ENCODE results near the gene NPHS2. TPM values are rescaled to one million over a fixed set of nuclear protein-coding genes. Genes with fewer than 3 reads are reported as not detected.

NPHS2 gene
- total RNA-seq, 1 experiment from 2014 or later = not detected

DNA sequence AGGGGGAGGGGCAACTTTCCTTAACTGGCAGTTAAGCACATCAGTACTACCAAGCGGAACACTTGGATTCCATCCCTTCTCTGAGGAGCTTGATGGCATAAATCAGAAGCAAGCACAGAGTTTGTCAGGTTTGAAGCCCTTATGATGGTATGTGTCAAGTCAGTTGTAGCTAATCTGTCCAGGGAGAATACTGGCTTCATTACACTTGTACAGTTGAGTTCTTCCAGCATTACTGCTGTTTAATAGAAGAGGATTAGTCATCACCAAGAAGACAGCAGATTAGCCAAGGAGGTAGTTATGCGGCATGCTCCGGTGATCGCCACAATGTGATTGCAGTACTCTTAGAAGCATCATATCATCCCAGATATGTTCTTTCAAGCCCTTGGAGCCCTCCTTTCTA is 13.8 kb upstream of the NPHS2 start (continued):
- TF ChIP-seq, protein P1, sequence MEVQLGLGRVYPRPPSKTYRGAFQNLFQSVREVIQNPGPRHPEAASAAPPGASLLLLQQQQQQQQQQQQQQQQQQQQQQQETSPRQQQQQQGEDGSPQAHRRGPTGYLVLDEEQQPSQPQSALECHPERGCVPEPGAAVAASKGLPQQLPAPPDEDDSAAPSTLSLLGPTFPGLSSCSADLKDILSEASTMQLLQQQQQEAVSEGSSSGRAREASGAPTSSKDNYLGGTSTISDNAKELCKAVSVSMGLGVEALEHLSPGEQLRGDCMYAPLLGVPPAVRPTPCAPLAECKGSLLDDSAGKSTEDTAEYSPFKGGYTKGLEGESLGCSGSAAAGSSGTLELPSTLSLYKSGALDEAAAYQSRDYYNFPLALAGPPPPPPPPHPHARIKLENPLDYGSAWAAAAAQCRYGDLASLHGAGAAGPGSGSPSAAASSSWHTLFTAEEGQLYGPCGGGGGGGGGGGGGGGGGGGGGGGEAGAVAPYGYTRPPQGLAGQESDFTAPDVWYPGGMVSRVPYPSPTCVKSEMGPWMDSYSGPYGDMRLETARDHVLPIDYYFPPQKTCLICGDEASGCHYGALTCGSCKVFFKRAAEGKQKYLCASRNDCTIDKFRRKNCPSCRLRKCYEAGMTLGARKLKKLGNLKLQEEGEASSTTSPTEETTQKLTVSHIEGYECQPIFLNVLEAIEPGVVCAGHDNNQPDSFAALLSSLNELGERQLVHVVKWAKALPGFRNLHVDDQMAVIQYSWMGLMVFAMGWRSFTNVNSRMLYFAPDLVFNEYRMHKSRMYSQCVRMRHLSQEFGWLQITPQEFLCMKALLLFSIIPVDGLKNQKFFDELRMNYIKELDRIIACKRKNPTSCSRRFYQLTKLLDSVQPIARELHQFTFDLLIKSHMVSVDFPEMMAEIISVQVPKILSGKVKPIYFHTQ (CRISPR knock-in tag; IDR thresholded peaks at IDR 0.05) = no peak
- no peak for TF ChIP-seq MXD4 (CRISPR knock-in tag; IDR thresholded peaks at IDR 0.05; ENCODE audit: borderline replicate concordance)

DNA sequence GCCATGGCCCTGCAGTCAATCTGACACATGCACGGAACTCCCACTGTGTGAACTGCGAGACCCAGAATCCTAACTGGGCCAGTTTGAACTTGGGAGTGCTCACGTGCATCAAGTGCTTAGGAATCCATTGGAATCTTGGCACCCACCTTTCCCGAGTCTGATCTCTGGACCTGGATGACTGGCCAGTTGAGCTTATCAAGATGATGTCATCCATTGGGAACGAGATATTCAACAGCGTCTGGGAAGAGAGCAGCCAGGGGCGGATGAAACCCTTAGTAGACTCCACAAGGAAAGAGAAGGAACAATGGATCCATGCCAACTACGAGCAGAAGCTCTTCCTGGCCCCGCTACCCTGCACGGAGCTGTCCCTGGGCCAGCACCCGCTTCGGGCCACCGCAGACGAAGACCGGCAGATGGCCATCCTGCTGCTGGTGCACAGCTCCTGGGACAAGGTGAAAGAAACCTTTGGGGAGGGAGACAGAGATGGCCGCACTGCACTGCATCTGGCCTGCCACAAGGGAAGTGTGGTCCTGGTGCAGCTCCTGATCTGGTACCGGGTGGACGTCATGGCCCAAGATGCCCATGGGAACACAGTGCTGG is 12.8 kb upstream of the NPHS2 start:
- Mint-ChIP-seq H3K4me1 (peaks cover 26% of the 10 kb centered on the region), H3K9me3 (no peaks in the 10 kb centered on the region), H3K27me3 (ENCODE audit: low read depth) (peaks cover 93% of the 10 kb centered on the region), H3K4me3 (no peak overlapping the region), H3K27ac (no peak overlapping the region), H3K36me3 (no peaks in the 10 kb centered on the region)
- TF ChIP-seq ZNF416 (CRISPR knock-in tag; IDR thresholded peaks at IDR 0.05) (no peak), TEAD4 (CRISPR knock-in tag; IDR thresholded peaks at IDR 0.05) (no peak), CREB1 (CRISPR knock-in tag; IDR thresholded peaks at IDR 0.05) (no peak), NR3C1 (CRISPR knock-in tag; conservative IDR thresholded peaks at IDR 0.05; ENCODE audit: low read depth) (no peak), RELA (CRISPR knock-in tag; IDR thresholded peaks at IDR 0.05; ENCODE audit: borderline replicate concordance) (no peak), ZNF121 (CRISPR knock-in tag; IDR thresholded peaks at IDR 0.05) (no peak), OVOL2 (CRISPR knock-in tag; IDR thresholded peaks at IDR 0.05; ENCODE audit: borderline replicate concordance) (no peak), MYBL2 (CRISPR knock-in tag; IDR thresholded peaks at IDR 0.05) (no peak), NFE2L1 (CRISPR knock-in tag; IDR thresholded peaks at IDR 0.05) (no peak)
- POLR2A ChIA-PET = no interaction called here
- no peak for DNase-seq (ENCODE audit: low spot score)
- CTCF ChIA-PET = interaction anchor here (0.8 kb wide), 1 partner anchor 12 kb away, joined by 5 read pairs; the partner anchor contains the start of gene NPHS2
- no peak for ATAC-seq

GRCh38 chr1:179587336-179587735 is 11.6 kb upstream of the NPHS2 start:
- no peak overlapping the region for H3K4me3 Mint-ChIP-seq
- CTCF ChIA-PET = interaction anchor here (1.6 to 1.9 kb wide), 3 partner anchors 12 to 227 kb away, joined by 13 to 18 read pairs (median 17); partner anchors contain the start of gene NPHS2
- TF ChIP-seq CREB1 (CRISPR knock-in tag; IDR thresholded peaks at IDR 0.05) = no peak
- no peak for TF ChIP-seq ATF3 (CRISPR knock-in tag; conservative IDR thresholded peaks at IDR 0.05)
- no peak for TF ChIP-seq EMX1 (CRISPR knock-in tag; IDR thresholded peaks at IDR 0.05)
- peaks cover 29% of the 10 kb centered on the region for H3K4me1 Mint-ChIP-seq
- ATAC-seq = no peak
- no peaks in the 10 kb centered on the region for H3K36me3 Mint-ChIP-seq
- DNase-seq (ENCODE audit: low spot score) = no peak
- H3K27ac Mint-ChIP-seq = no peak overlapping the region
- no peaks in the 10 kb centered on the region for H3K9me3 Mint-ChIP-seq
- POLR2A ChIA-PET = interaction anchor here (0.5 to 2.0 kb wide), 2 partner anchors 12 to 911 kb away, joined by 3 to 6 read pairs; partner anchors contain the start of gene NPHS2
- peaks cover 86% of the 10 kb centered on the region for H3K27me3 Mint-ChIP-seq (ENCODE audit: low read depth)

GRCh38 chr1:179586107-179586823 is 10.5 kb upstream of the NPHS2 start:
- peak; percentile 88 for ATAC-seq
- peak; percentile 76 for DNase-seq (ENCODE audit: low spot score)
- Mint-ChIP-seq H3K9me3 (no peaks in the 10 kb centered on the region), H3K27ac (no peak overlapping the region), H3K4me3 (peak overlapping the region; percentile 57), H3K4me1 (peaks cover 28% of the 10 kb centered on the region), H3K36me3 (no peaks in the 10 kb centered on the region), H3K27me3 (ENCODE audit: low read depth) (peaks cover 76% of the 10 kb centered on the region)
- ChIA-PET CTCF (interaction anchor here (0.5 to 1.9 kb wide), 16 partner anchors 9 to 929 kb away, joined by 3 to 18 read pairs (median 4); partner anchors contain the start of gene NPHS2), POLR2A (interaction anchor here (0.7 to 2.0 kb wide), 3 partner anchors 10 to 701 kb away, joined by 6 to 14 read pairs (median 6); partner anchors contain the start of gene NPHS2)
- TF ChIP-seq HMGXB4 (CRISPR knock-in tag; IDR thresholded peaks at IDR 0.05) = peak; percentile 76
- TF ChIP-seq, protein P2, sequence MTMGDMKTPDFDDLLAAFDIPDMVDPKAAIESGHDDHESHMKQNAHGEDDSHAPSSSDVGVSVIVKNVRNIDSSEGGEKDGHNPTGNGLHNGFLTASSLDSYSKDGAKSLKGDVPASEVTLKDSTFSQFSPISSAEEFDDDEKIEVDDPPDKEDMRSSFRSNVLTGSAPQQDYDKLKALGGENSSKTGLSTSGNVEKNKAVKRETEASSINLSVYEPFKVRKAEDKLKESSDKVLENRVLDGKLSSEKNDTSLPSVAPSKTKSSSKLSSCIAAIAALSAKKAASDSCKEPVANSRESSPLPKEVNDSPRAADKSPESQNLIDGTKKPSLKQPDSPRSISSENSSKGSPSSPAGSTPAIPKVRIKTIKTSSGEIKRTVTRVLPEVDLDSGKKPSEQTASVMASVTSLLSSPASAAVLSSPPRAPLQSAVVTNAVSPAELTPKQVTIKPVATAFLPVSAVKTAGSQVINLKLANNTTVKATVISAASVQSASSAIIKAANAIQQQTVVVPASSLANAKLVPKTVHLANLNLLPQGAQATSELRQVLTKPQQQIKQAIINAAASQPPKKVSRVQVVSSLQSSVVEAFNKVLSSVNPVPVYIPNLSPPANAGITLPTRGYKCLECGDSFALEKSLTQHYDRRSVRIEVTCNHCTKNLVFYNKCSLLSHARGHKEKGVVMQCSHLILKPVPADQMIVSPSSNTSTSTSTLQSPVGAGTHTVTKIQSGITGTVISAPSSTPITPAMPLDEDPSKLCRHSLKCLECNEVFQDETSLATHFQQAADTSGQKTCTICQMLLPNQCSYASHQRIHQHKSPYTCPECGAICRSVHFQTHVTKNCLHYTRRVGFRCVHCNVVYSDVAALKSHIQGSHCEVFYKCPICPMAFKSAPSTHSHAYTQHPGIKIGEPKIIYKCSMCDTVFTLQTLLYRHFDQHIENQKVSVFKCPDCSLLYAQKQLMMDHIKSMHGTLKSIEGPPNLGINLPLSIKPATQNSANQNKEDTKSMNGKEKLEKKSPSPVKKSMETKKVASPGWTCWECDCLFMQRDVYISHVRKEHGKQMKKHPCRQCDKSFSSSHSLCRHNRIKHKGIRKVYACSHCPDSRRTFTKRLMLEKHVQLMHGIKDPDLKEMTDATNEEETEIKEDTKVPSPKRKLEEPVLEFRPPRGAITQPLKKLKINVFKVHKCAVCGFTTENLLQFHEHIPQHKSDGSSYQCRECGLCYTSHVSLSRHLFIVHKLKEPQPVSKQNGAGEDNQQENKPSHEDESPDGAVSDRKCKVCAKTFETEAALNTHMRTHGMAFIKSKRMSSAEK (CRISPR knock-in tag; IDR thresholded peaks at IDR 0.05; ENCODE audit: borderline replicate concordance) = no peak
- no peak for TF ChIP-seq NFE2L1 (CRISPR knock-in tag; IDR thresholded peaks at IDR 0.05)
- TF ChIP-seq SOX15 (CRISPR knock-in tag; IDR thresholded peaks at IDR 0.05) = no peak
- TF ChIP-seq GTF2I (CRISPR knock-in tag; conservative IDR thresholded peaks at IDR 0.05) = no peak
- peak; percentile 94 for TF ChIP-seq ZNF423 (CRISPR knock-in tag; IDR thresholded peaks at IDR 0.05)
- 0 out of 2 replicates have a peak, but pooled peaks have one; percentile 47 for TF ChIP-seq FOXP1 (CRISPR knock-in tag; IDR thresholded peaks at IDR 0.05; ENCODE audit: borderline replicate concordance)
